ENCODE results near the gene C2orf74. TPM values are rescaled to one million over a fixed set of nuclear protein-coding genes. Genes with fewer than 3 reads are reported as not detected.

C2orf74 gene
- total RNA-seq, 1 experiment from 2014 or later: 7.1 TPM

GRCh38 chr2:61205132-61205531 lies 43.1 kb downstream of the C2orf74 start:
- H3K36me3 ChIP-seq (ENCODE audit: insufficient read depth, low read length, poor library complexity, severe bottlenecking): peaks cover 49% of the 10 kb centered on the region
- CTCF ChIA-PET: no interaction called here
- peak overlapping the region; percentile 1 for H3K27ac ChIP-seq (ENCODE audit: low read depth, low read length, poor library complexity, severe bottlenecking)

GRCh38 chr2:61210332-61210981 lies 48.5 kb downstream of the C2orf74 start:
- H3K27ac ChIP-seq (ENCODE audit: low read depth, low read length, poor library complexity, severe bottlenecking): no peak overlapping the region
- H3K4me1 ChIP-seq (ENCODE audit: insufficient read depth, low read length, poor library complexity, severe bottlenecking): peaks cover 4% of the 10 kb centered on the region
- H3K9me3 ChIP-seq (ENCODE audit: low read depth, low read length, poor library complexity, severe bottlenecking): no peaks in the 10 kb centered on the region
- H3K4me3 ChIP-seq (ENCODE audit: low read depth, low read length, poor library complexity, severe bottlenecking): no peak overlapping the region
- TF ChIP-seq EZH2 (IDR thresholded peaks at IDR 0.05; ENCODE audit: borderline replicate concordance, low read depth, low read length, poor library complexity, severe bottlenecking) (no peak), CTCF (conservative IDR thresholded peaks at IDR 0.05; ENCODE audit: low read depth, low read length) (no peak)
- H3K36me3 ChIP-seq (ENCODE audit: insufficient read depth, low read length, poor library complexity, severe bottlenecking): peaks cover 43% of the 10 kb centered on the region
- BruUV-seq (replicated peaks): no TSS peak
- no peak for DNase-seq (ENCODE audit: low spot score)
- ChIA-PET POLR2A (ENCODE audit: low non-redundant PET) (no interaction called here), CTCF (no interaction called here)
- intact Hi-C loops (cut with micrococcal nuclease; ENCODE audit: unreplicated experiment): no loop called here
- H3K27me3 ChIP-seq (replicated peaks; ENCODE audit: insufficient read depth, low read depth, low read length, poor library complexity): no peaks in the 10 kb centered on the region

More at GRCh38 chr2:61205132-61205531, 43.1 kb downstream of the C2orf74 start:
- intact Hi-C loops (cut with micrococcal nuclease; ENCODE audit: unreplicated experiment): no loop called here
- no TSS peak for BruUV-seq (replicated peaks)
- no peak overlapping the region for H3K4me3 ChIP-seq (ENCODE audit: low read depth, low read length, poor library complexity, severe bottlenecking)
- H3K4me1 ChIP-seq (ENCODE audit: insufficient read depth, low read length, poor library complexity, severe bottlenecking): peaks cover 15% of the 10 kb centered on the region
- no peak for TF ChIP-seq CTCF (conservative IDR thresholded peaks at IDR 0.05; ENCODE audit: low read depth, low read length)
- POLR2A ChIA-PET (ENCODE audit: low non-redundant PET): interaction anchor here (0.6 kb wide), 1 partner anchor 552 kb away, joined by 5 read pairs; no protein-coding TSS in a partner anchor
- H3K27me3 ChIP-seq (replicated peaks; ENCODE audit: insufficient read depth, low read depth, low read length, poor library complexity): no peaks in the 10 kb centered on the region
- no peaks in the 10 kb centered on the region for H3K9me3 ChIP-seq (ENCODE audit: low read depth, low read length, poor library complexity, severe bottlenecking)
- peak; percentile 10 for DNase-seq (ENCODE audit: low spot score)

- no peak overlapping the region for H3K4me3 ChIP-seq (ENCODE audit: low read depth, low read length, poor library complexity, severe bottlenecking)
- no peak for TF ChIP-seq CTCF (conservative IDR thresholded peaks at IDR 0.05; ENCODE audit: low read depth, low read length)
- TF ChIP-seq EZH2 (IDR thresholded peaks at IDR 0.05; ENCODE audit: borderline replicate concordance, low read depth, low read length, poor library complexity, severe bottlenecking): no peak
- H3K36me3 ChIP-seq (ENCODE audit: insufficient read depth, low read length, poor library complexity, severe bottlenecking): peaks cover 29% of the 10 kb centered on the region
- H3K27ac ChIP-seq (ENCODE audit: low read depth, low read length, poor library complexity, severe bottlenecking): no peak overlapping the region
- BruUV-seq (replicated peaks): no TSS peak
- POLR2A ChIA-PET (ENCODE audit: low non-redundant PET): no interaction called here
- H3K4me1 ChIP-seq (ENCODE audit: insufficient read depth, low read length, poor library complexity, severe bottlenecking): no peaks in the 10 kb centered on the region
- intact Hi-C loops (cut with micrococcal nuclease; ENCODE audit: unreplicated experiment): no loop called here
- H3K27me3 ChIP-seq (replicated peaks; ENCODE audit: insufficient read depth, low read depth, low read length, poor library complexity): no peaks in the 10 kb centered on the region
- H3K9me3 ChIP-seq (ENCODE audit: low read depth, low read length, poor library complexity, severe bottlenecking): no peaks in the 10 kb centered on the region
- CTCF ChIA-PET: no interaction called here
- DNase-seq (ENCODE audit: low spot score): no peak
Observed at GRCh38 chr2:61214171-61214570, 52.2 kb downstream of the C2orf74 start.

Other genes with a start within 250 kb of the C2orf74 start
- gene PEX13, start 144.5 kb upstream of the C2orf74 start, total RNA-seq (2021): 20.7 and 22.5 TPM in 2 replicates
- gene PUS10, start 143.9 kb upstream of the C2orf74 start, total RNA-seq (2021): 4.2 and 5.2 TPM in 2 replicates
- gene SANBR, start 96.3 kb upstream of the C2orf74 start, total RNA-seq (2021): 12.1 and 15.5 TPM in 2 replicates